Loucy (cell line): ENCODE data around the gene EVC.

ENCODE experiments used
- EZH2phosphoT487 ChIP-seq: fragments of 200-600 bp; IDR thresholded peaks from 2 replicates; pipeline ENCODE4 v1.6.1; 2018; ENCODE audit warnings: antibody characterized with exemption, mild to moderate bottlenecking, moderate library complexity, borderline replicate concordance
- TF ChIP-seq, protein P1 (sequence below): fragments of 200-600 bp; sonication (generic); conservative IDR thresholded peaks from 2 replicates; pipeline ENCODE4 v1.5.1; 2014; ENCODE audit warnings: mild to moderate bottlenecking, antibody characterized with exemption, low read length

DNA sequence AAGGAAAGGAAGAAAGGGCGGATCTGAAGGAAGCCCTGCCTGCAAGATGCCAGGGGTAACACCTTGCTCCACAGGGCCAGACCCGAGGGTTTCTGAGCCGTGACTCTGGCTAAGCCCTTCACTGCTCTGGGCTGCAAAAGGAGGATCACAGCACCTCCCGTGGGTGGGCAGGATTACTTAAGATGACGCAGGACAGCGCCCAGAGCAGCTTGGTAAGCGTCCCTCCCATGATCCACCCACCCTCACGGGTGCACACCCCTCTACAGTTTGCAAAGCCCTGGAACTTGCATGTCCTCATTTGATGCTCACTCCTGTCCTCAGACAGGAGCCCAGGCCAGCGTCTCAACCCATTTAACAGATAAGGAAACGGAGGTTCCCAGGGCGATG, 117.0 kb downstream of the EVC start:
- TF ChIP-seq, protein P1, sequence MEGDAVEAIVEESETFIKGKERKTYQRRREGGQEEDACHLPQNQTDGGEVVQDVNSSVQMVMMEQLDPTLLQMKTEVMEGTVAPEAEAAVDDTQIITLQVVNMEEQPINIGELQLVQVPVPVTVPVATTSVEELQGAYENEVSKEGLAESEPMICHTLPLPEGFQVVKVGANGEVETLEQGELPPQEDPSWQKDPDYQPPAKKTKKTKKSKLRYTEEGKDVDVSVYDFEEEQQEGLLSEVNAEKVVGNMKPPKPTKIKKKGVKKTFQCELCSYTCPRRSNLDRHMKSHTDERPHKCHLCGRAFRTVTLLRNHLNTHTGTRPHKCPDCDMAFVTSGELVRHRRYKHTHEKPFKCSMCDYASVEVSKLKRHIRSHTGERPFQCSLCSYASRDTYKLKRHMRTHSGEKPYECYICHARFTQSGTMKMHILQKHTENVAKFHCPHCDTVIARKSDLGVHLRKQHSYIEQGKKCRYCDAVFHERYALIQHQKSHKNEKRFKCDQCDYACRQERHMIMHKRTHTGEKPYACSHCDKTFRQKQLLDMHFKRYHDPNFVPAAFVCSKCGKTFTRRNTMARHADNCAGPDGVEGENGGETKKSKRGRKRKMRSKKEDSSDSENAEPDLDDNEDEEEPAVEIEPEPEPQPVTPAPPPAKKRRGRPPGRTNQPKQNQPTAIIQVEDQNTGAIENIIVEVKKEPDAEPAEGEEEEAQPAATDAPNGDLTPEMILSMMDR: no peak
- TF ChIP-seq EZH2phosphoT487: no peak
